Endometrial microvascular endothelial cells (primary cell): Measurements from ENCODE around the gene NANOS1. TPM values are rescaled to one million over a fixed set of nuclear protein-coding genes. Genes with fewer than 3 reads are reported as not detected.

ENCODE experiments used
- in situ Hi-C: cut with HindIII; loops from 2 replicates; pipeline ENCODE4 v1.10.0; 2017; ENCODE audit warnings: low sequenced_read_pairs, low pct_unique_long_range_greater_than_20kb; ENCODE audit errors: inconsistent ontology term
- total RNA-seq: library from RNA; depleted of rRNA; stranded (reverse); fragments of >200 nt; gene quantifications from one replicate; pipeline ENCODE4 v1.2.3, GENCODE V29; 2015; ENCODE audit errors: inconsistent ontology term

The NANOS1 gene
- not detected for total RNA-seq

- in situ Hi-C loops: no loop called here
Observed at GRCh38 chr10:119029613-119030420, at the start of gene NANOS1. TSS of gene NANOS1 (plus strand) at chr10:119029714. CDS start at chr10:119029802, 88 bp downstream.

DNA sequence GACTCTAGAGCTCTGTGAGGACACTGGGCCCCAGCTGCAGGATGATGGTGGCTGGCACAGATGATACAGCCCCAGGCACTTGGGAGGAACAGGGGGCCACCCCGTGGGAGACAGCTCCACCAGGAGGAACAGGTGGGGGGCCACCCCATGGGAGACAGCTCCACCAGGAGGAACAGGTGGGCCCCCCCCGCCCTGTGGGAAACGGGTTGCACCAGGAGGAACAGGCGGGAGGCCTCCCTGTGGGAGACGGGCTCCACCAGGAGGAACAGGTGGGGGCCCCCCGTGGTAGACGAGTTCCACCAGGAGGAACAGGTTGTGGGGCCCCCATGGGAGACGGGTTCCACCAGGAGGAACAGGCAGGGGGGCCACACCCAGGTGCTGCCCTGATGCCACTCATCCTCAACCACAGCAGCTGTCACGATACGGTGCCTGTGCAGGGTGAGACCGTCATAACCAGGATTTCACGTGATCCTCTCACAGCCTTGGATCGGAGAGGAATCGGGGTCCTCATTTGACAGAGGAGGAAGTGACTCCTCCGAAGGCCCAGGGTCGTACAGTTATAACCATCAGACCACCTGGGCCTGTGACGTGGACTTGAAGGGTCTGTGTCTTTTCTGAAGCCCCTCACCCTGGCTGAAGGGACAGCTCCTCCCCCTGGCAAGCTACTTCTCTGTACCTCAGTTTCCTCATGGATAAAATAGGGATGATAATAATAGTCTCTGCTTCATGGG, 49.2 kb upstream of the NANOS1 start:
- in situ Hi-C loops: no loop called here

- in situ Hi-C loops: no loop called here
Observed at GRCh38 chr10:118980870-118981269, 48.6 kb upstream of the NANOS1 start.

GRCh38 chr10:118981946-118982345, 47.6 kb upstream of the NANOS1 start:
- in situ Hi-C loops: no loop called here

DNA sequence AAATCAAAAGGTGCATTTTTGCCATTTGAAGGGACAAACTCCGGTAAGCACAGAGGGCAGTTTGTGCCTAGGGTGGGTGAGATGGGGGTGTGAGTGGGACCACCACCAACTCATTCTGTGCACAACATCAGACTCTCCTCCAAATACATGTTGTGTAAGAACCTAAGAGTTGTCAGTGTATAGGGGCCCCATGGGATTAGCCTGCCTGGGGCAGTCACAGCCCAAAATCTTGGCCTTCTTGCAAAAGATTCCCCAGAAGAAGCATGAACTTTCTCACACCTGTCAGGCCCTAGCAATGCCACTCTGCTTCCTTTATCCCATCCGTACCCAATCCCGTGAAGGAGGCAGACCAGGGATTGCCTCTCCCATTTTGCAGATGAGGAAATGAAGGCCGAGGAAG, 47.1 kb upstream of the NANOS1 start:
- in situ Hi-C loops: no loop called here

DNA sequence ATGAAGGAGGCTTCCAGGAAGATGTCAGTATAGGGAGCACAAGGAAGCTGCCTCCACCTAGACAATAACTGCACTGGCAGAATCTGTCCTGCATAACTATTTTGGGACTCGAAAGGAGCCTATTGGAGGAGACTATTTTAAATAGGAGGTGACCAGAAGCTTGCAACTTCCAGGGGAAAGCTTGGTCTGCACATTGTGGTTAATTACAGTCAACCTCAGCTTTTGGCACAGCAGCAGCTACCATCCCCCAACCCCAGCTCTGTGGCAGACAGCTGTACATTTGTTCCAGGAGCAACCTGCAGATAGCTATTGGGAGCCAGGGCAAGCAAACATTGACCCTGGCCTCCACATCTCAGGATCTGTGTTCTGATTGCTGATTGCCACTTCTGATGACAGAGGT, 46.3 kb upstream of the NANOS1 start:
- in situ Hi-C loops: no loop called here

- in situ Hi-C loops: no loop called here
Observed at GRCh38 chr10:118985576-118985975, 43.9 kb upstream of the NANOS1 start.

GRCh38 chr10:118986815-118987790, 42.4 kb upstream of the NANOS1 start:
- in situ Hi-C loops: no loop called here

DNA sequence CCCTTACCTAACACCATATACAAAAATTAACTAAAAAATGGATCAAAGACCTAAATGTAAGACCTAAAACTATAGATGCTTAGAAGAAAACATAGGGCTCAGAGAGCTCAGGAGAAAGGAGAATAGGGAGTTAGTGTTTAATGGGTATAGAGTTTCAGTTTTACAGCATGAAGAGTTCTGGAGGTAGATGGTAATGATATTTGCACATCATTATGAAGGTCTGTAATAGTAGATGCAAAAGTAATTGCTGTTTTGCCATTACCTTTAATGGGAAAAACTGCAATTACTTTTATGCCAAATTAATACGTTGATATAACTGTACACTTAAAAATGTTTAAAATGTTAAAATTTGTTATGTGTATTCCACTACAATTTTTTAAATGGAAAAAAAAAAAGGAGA, 39.2 kb upstream of the NANOS1 start:
- in situ Hi-C loops: no loop called here

GRCh38 chr10:118992496-118992895, 37.0 kb upstream of the NANOS1 start:
- in situ Hi-C loops: no loop called here

DNA sequence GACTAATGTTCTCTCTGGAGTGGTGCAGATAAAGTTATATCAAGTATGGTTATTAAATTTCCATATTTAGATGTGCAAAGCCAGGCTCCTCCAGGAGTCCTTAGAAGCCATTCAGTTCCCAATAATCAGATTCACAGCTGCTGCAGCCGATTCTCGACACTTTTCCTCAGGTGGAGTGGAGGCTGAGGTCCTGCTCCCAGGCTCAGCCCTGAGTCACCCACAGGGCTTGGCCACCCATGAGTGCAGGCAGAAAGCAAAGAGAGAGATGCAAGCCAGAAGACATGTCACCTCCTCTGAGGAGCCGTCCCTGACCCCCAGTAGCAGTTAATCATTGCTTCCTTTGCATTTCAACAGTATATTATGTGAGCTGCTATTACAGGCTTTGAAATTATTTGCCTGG, 36.3 kb upstream of the NANOS1 start:
- in situ Hi-C loops: no loop called here

- in situ Hi-C loops: no loop called here
Observed at GRCh38 chr10:118994321-118994720, 35.2 kb upstream of the NANOS1 start.

GRCh38 chr10:118995739-118996138, 33.8 kb upstream of the NANOS1 start:
- in situ Hi-C loops: no loop called here

GRCh38 chr10:118997379-118997778, 32.1 kb upstream of the NANOS1 start:
- in situ Hi-C loops: no loop called here

DNA sequence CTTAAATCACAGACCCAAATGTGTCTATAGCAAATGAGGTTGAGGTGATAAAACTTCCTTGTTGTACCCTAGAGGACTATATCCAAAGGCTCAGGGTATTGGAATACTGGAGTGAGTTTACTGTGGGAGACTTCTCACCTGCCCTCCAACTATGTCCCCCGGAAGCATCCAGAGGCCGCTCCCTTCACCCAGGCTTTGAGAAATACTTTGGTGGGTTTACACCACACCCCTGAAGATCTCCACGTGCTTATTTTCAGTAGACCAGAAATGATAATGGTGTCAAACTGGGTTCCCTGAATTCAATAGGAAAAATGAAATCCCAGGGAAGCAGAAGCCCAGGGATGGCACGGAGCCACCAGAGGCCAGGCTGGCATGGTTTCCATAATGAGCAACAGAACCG, 31.3 kb upstream of the NANOS1 start:
- in situ Hi-C loops: no loop called here

- in situ Hi-C loops: no loop called here
Observed at GRCh38 chr10:119001717-119002500, 27.6 kb upstream of the NANOS1 start.

DNA sequence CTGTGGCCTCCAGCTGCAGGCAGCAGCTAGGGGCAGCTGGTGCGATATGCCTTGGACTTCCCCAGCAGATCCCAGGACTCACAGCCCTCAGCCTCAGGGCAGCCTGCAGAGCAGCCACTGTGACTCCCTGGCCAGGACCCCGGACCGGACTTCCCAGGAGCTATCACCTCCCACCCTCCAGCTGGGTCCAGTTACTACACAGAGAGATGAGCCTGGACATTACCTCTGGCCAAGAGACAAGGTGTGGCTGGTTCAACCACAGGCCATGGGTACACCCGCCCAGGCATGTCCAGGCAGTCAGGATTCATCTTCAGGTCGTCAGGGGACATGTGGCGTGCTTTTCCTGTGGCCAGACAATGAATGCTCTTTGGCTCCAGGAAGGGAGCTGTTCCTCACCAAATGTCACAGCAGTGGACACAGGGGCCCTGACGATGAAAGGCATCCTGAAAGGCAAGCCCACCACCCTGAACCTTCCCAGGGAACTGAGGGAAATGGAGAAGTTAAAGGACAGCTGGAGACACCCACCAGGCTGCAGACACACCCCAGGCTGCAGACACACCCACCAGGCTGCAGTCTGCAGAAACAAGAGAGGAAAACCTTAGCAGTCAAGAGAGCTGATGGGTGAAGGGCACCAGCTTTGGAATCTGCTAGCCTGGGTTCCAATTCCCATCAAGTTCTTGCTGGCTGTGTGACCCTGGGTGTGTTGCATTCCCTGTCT, 25.8 kb upstream of the NANOS1 start:
- in situ Hi-C loops: no loop called here
